ENCODE results near the gene BSN.
"Not testable (repeated sequence)": the region's sequence is repeated elsewhere in the genome, so short reads cannot be mapped to it uniquely, and the experiment has no call there.

Gene BSN

GRCh38 chr3:49673715-49674496 lies 119.6 kb downstream of the BSN start, which contains the start of gene APEH:
Gene APEH, plus strand, starts transcription at chr3:49674351. Its CDS starts 51 bp downstream, at chr3:49674402.
- peak; percentile 98 for DNase-seq (ENCODE audit: low spot score)

GRCh38 chr3:49674497-49674983 lies 120.3 kb downstream of the BSN start:
- peak; percentile 15 for DNase-seq (ENCODE audit: low spot score)

GRCh38 chr3:49675912-49676311 lies 121.6 kb downstream of the BSN start:
- no peak for DNase-seq (ENCODE audit: low spot score)

GRCh38 chr3:49680493-49681231 lies 126.4 kb downstream of the BSN start:
- DNase-seq (ENCODE audit: low spot score), result no peak

GRCh38 chr3:49681232-49681522 lies 126.9 kb downstream of the BSN start:
- no peak for DNase-seq (ENCODE audit: low spot score)

GRCh38 chr3:49681543-49681942 lies 127.3 kb downstream of the BSN start:
- DNase-seq (ENCODE audit: low spot score), result no peak

GRCh38 chr3:49683162-49683561 lies 128.9 kb downstream of the BSN start:
- no peak for DNase-seq (ENCODE audit: low spot score)

- not testable (repeated sequence) for DNase-seq (ENCODE audit: low spot score)
Measured at GRCh38 chr3:49684453-49684852, 130.2 kb downstream of the BSN start.

- DNase-seq (ENCODE audit: low spot score), result not testable (repeated sequence)
Measured at GRCh38 chr3:49685103-49685502, 130.8 kb downstream of the BSN start.

- not testable (repeated sequence) for DNase-seq (ENCODE audit: low spot score)
Measured at GRCh38 chr3:49685846-49686245, 131.6 kb downstream of the BSN start.

- DNase-seq (ENCODE audit: low spot score), result not testable (repeated sequence)
Measured at GRCh38 chr3:49686346-49686745, 132.1 kb downstream of the BSN start.

- not testable (repeated sequence) for DNase-seq (ENCODE audit: low spot score)
Measured at GRCh38 chr3:49686769-49687423, 132.6 kb downstream of the BSN start.

- DNase-seq (ENCODE audit: low spot score), result not testable (repeated sequence)
Measured at GRCh38 chr3:49687424-49687795, 133.1 kb downstream of the BSN start.

GRCh38 chr3:49688338-49689045 lies 134.2 kb downstream of the BSN start:
- DNase-seq (ENCODE audit: low spot score), result not testable (repeated sequence)

GRCh38 chr3:49689046-49689907 lies 135.0 kb downstream of the BSN start, which contains the start of the genes MST1 and RNF123:
Gene MST1, minus strand, starts transcription at chr3:49689474. Its CDS starts 783 bp downstream, at chr3:49688691.
Gene RNF123, plus strand, starts transcription at chr3:49689557. Its CDS starts 1,609 bp downstream, at chr3:49691166.
- peak; percentile 89 for DNase-seq (ENCODE audit: low spot score)

- not testable (repeated sequence) for DNase-seq (ENCODE audit: low spot score)
Measured at GRCh38 chr3:49689908-49690624, 135.8 kb downstream of the BSN start.

GRCh38 chr3:49690856-49691255 lies 136.6 kb downstream of the BSN start:
- DNase-seq (ENCODE audit: low spot score), result not testable (repeated sequence)

- DNase-seq (ENCODE audit: low spot score), result not testable (repeated sequence)
Measured at GRCh38 chr3:49691481-49691880, 137.2 kb downstream of the BSN start.

GRCh38 chr3:49694409-49695070 lies 140.3 kb downstream of the BSN start:
- DNase-seq (ENCODE audit: low spot score), result not testable (repeated sequence)
